OCI-LY1 (cell line): Measurements from ENCODE around the gene ZFYVE28.
A peak's percentile ranks its signal among the peaks of the same experiment; 100 is the strongest.

Experiments
- H2AFZ ChIP-seq: fragments of 200-600 bp; sonication (generic), shearing (Covaris generic); 2 replicates; pipeline ENCODE4 v1.6.0; 2014; ENCODE audit warnings: antibody characterized with exemption, mild to moderate bottlenecking, low read length
- H3F3A ChIP-seq: fragments of 200-600 bp; sonication (generic), shearing (Covaris generic); 2 replicates; pipeline ENCODE4 v1.6.0; 2014; ENCODE audit warnings: mild to moderate bottlenecking, antibody characterized with exemption, low read length, moderate library complexity; ENCODE audit not compliant: insufficient read depth
- H3K27ac ChIP-seq: fragments of 200-600 bp; sonication (generic); 2 replicates; pipeline ENCODE4 v1.5.1; 2014; ENCODE audit warnings: low read length, mixed run types, mild to moderate bottlenecking, low read depth; ENCODE audit not compliant: poor library complexity, severe bottlenecking
- H3K27me3 ChIP-seq: fragments of 200-600 bp; sonication (generic); 2 replicates; pipeline ENCODE4 v1.6.0; 2014; ENCODE audit warnings: antibody characterized with exemption, mild to moderate bottlenecking, low read length, moderate library complexity; ENCODE audit not compliant: insufficient read depth
- H3K36me3 ChIP-seq: fragments of 200-600 bp; sonication (generic); 2 replicates; pipeline ENCODE4 v1.6.1; 2014; ENCODE audit warnings: mild to moderate bottlenecking, antibody characterized with exemption, low read length, moderate library complexity, mixed read lengths; ENCODE audit not compliant: insufficient read depth
- H3K4me1 ChIP-seq: fragments of 200-600 bp; sonication (generic); 2 replicates; pipeline ENCODE4 v1.5.1; 2014; ENCODE audit warnings: mild to moderate bottlenecking, low read length, moderate library complexity; ENCODE audit not compliant: insufficient read depth, severe bottlenecking
- H3K4me2 ChIP-seq: fragments of 200-600 bp; sonication (generic), shearing (Covaris generic); 2 replicates; pipeline ENCODE4 v1.6.1; 2014; ENCODE audit warnings: low read length
- H3K4me3 ChIP-seq: fragments of 200-600 bp; sonication (generic); 2 replicates; pipeline ENCODE4 v1.5.1; 2014; ENCODE audit warnings: low read length, low read depth, mild to moderate bottlenecking, mixed read lengths; ENCODE audit not compliant: poor library complexity, severe bottlenecking
- H3K79me2 ChIP-seq: fragments of 200-600 bp; shearing (Covaris generic); 2 replicates; pipeline ENCODE4 v1.6.1; 2016; ENCODE audit warnings: mixed run types, low read length, mixed read lengths; ENCODE audit not compliant: insufficient read depth
- H3K9ac ChIP-seq: fragments of 200-600 bp; sonication (generic), shearing (Covaris generic); 2 replicates; pipeline ENCODE4 v1.6.1; 2014; ENCODE audit warnings: mild to moderate bottlenecking, low read length, mixed read lengths
- H3K9me2 ChIP-seq: fragments of 200-600 bp; sonication (generic), shearing (Covaris generic); 2 replicates; pipeline ENCODE4 v1.6.1; 2014; ENCODE audit warnings: low read depth, mild to moderate bottlenecking, low read length, mixed read lengths
- H3K9me3 ChIP-seq: fragments of 200-600 bp; shearing (Covaris generic); 2 replicates; pipeline ENCODE4 v1.6.1; 2014; ENCODE audit warnings: low read length, mixed read lengths
- H4K20me1 ChIP-seq: fragments of 200-600 bp; sonication (generic), shearing (Covaris generic); 2 replicates; pipeline ENCODE4 v1.6.0; 2016; ENCODE audit warnings: mild to moderate bottlenecking, low read length; ENCODE audit not compliant: insufficient read depth
- CTCF ChIP-seq: fragments of 200-600 bp; sonication (generic), shearing (Covaris generic); IDR thresholded peaks from 2 replicates; pipeline ENCODE4 v1.5.1; 2017; ENCODE audit warnings: mild to moderate bottlenecking, antibody characterized with exemption, low read length, moderate library complexity, mixed read lengths
- EZH2 ChIP-seq: fragments of 200-600 bp; sonication (generic), shearing (Covaris generic); IDR thresholded peaks from 2 replicates; pipeline ENCODE4 v1.8.0; 2017; ENCODE audit warnings: borderline replicate concordance, mixed run types, mild to moderate bottlenecking, antibody characterized with exemption, low read length, moderate library complexity, mixed read lengths

The ZFYVE28 gene

GRCh38 chr4:2281575-2282343, 136.7 kb downstream of the ZFYVE28 start:
- Histone ChIP-seq H3K79me2 (no peaks in the 10 kb centered on the region), H3K9me3 (no peaks in the 10 kb centered on the region), H3F3A (no peaks in the 10 kb centered on the region), H3K36me3 (no peaks in the 10 kb centered on the region), H2AFZ (no peak overlapping the region), H3K9ac (peak overlapping the region; percentile 37; the same call in 1 of the 2 replicates), H3K4me1 (peaks cover 13% of the 10 kb centered on the region), H4K20me1 (no peaks in the 10 kb centered on the region), H3K4me2 (peak overlapping the region; percentile 26; the same call in 1 of the 2 replicates), H3K4me3 (no peak overlapping the region), H3K9me2 (no peaks in the 10 kb centered on the region), H3K27ac (peak overlapping the region; percentile 18), H3K27me3 (no peaks in the 10 kb centered on the region)
- TF ChIP-seq CTCF = peak; percentile 37; the same call in 1 of the 2 replicates
- TF ChIP-seq EZH2 = no peak

- no peak overlapping the region for H3K4me2 ChIP-seq
Observed at GRCh38 chr4:2280531-2281300, 137.7 kb downstream of the ZFYVE28 start.

GRCh38 chr4:2277956-2278355, 140.5 kb downstream of the ZFYVE28 start:
- Histone ChIP-seq H3K4me1 (peaks cover 13% of the 10 kb centered on the region), H3K9me3 (no peaks in the 10 kb centered on the region), H3K4me2 (no peak overlapping the region), H4K20me1 (no peaks in the 10 kb centered on the region), H3K27me3 (no peaks in the 10 kb centered on the region), H3K79me2 (no peaks in the 10 kb centered on the region), H3K36me3 (no peaks in the 10 kb centered on the region), H3K4me3 (no peak overlapping the region), H2AFZ (no peak overlapping the region), H3F3A (no peaks in the 10 kb centered on the region), H3K9me2 (no peaks in the 10 kb centered on the region), H3K9ac (no peak overlapping the region), H3K27ac (no peak overlapping the region)
- TF ChIP-seq EZH2 = no peak
- no peak for TF ChIP-seq CTCF

More at GRCh38 chr4:2280531-2281300, 137.7 kb downstream of the ZFYVE28 start:
- Histone ChIP-seq H3K9me2 (no peaks in the 10 kb centered on the region), H3K36me3 (no peaks in the 10 kb centered on the region), H3K4me3 (no peak overlapping the region), H3K79me2 (no peaks in the 10 kb centered on the region), H3K9me3 (no peaks in the 10 kb centered on the region), H3K27ac (no peak overlapping the region), H3K4me1 (peaks cover 13% of the 10 kb centered on the region), H3K9ac (no peak overlapping the region), H2AFZ (no peak overlapping the region), H3F3A (no peaks in the 10 kb centered on the region), H3K27me3 (no peaks in the 10 kb centered on the region), H4K20me1 (no peaks in the 10 kb centered on the region)
- TF ChIP-seq EZH2 (no peak), CTCF (peak; percentile 26; the same call in 1 of the 2 replicates)
